WTC11 (cell line): ENCODE results near the gene SPTLC1. TPM values are rescaled to one million over a fixed set of nuclear protein-coding genes. Genes with fewer than 3 reads are reported as not detected.
"Not testable (repeated sequence)": the region's sequence is repeated elsewhere in the genome, so short reads cannot be mapped to it uniquely, and the experiment has no call there.

ENCODE experiments used
- ATAC-seq: fragments of 200-7000 bp; cut with Tn5 transposase; 2 replicates; pipeline ENCODE4 v1.10.0; 2021; ENCODE audit warnings: mild to moderate bottlenecking, moderate library complexity
- CTCF ChIA-PET: fragments of 300-600 bp; sonication (Branson Sonifier 250); formaldehyde crosslinking; loops from one replicate; lab custom pipeline; 2021; ENCODE audit warnings: antibody characterized with exemption; lab: Charles Lee
- POLR2A ChIA-PET: fragments of 350-600 bp; sonication (Branson Sonifier 250); formaldehyde crosslinking; loops from one replicate; lab custom pipeline; 2021; ENCODE audit warnings: antibody characterized with exemption; lab: Charles Lee
- DNase-seq: peaks from one replicate; pipeline ENCODE4 v3.0.0; 2021; ENCODE audit warnings: low spot score
- H3K27ac Mint-ChIP-seq: 2 replicates; pipeline ENCODE4 v1.8.0; 2021; ENCODE audit warnings: mixed read lengths
- H3K27me3 Mint-ChIP-seq: 2 replicates; pipeline ENCODE4 v1.8.0; 2021; ENCODE audit warnings: low read depth, mild to moderate bottlenecking, moderate library complexity, mixed read lengths
- H3K36me3 Mint-ChIP-seq: 2 replicates; pipeline ENCODE4 v1.8.0; 2021; ENCODE audit warnings: mixed read lengths
- H3K4me1 Mint-ChIP-seq: 2 replicates; pipeline ENCODE4 v1.8.0; 2022; ENCODE audit warnings: mixed read lengths
- H3K4me3 Mint-ChIP-seq: 2 replicates; pipeline ENCODE4 v1.8.0; 2021; ENCODE audit warnings: mild to moderate bottlenecking, moderate library complexity, mixed read lengths
- H3K9me3 Mint-ChIP-seq: 2 replicates; pipeline ENCODE4 v1.8.0; 2021; ENCODE audit warnings: mixed read lengths
- AFF4 ChIP-seq: sonication (generic); formaldehyde crosslinking; IDR thresholded peaks from 2 replicates; pipeline ENCODE4 v1.8.1; 2023; ENCODE audit warnings: mild to moderate bottlenecking, missing genetic modification reagents, borderline replicate concordance
- ATF2 ChIP-seq: sonication (generic); formaldehyde crosslinking; IDR thresholded peaks from 2 replicates; pipeline ENCODE4 v1.8.1; 2022; ENCODE audit warnings: low read depth, missing genetic modification reagents, borderline replicate concordance
- CTCF ChIP-seq: fragments of 200-600 bp; IDR thresholded peaks from 2 replicates; pipeline ENCODE4 v1.8.0; 2022; ENCODE audit warnings: antibody characterized with exemption
- ESRRA ChIP-seq: sonication (generic); formaldehyde crosslinking; IDR thresholded peaks from 2 replicates; pipeline ENCODE4 v1.8.1; 2022; ENCODE audit warnings: mild to moderate bottlenecking, missing genetic modification reagents, borderline replicate concordance
- HMGXB4 ChIP-seq: sonication (generic); formaldehyde crosslinking; IDR thresholded peaks from 2 replicates; pipeline ENCODE4 v1.8.1; 2023; ENCODE audit warnings: mild to moderate bottlenecking, moderate library complexity, missing genetic modification reagents
- STAT6 ChIP-seq: sonication (generic); formaldehyde crosslinking; conservative IDR thresholded peaks from 2 replicates; pipeline ENCODE4 v1.8.1; 2023; ENCODE audit warnings: mild to moderate bottlenecking, low read depth, missing genetic modification reagents, moderate library complexity
- ZBTB43 ChIP-seq: sonication (generic); formaldehyde crosslinking; IDR thresholded peaks from 2 replicates; pipeline ENCODE4 v1.8.1; 2023; ENCODE audit warnings: mild to moderate bottlenecking, missing genetic modification reagents
- ZNF263 ChIP-seq: sonication (generic); formaldehyde crosslinking; IDR thresholded peaks from 2 replicates; pipeline ENCODE4 v1.8.1; 2022; ENCODE audit warnings: low read depth, mild to moderate bottlenecking, moderate library complexity, missing genetic modification reagents
- total RNA-seq: library from RNA; stranded (reverse); gene quantifications from 3 replicates; pipeline ENCODE4 v1.2.3, GENCODE V29; 2021

The SPTLC1 gene
- total RNA-seq, 1 experiment from 2014 or later, result 81.2 TPM

GRCh38 chr9:92105446-92106225, 9.6 kb downstream of the SPTLC1 start:
- H3K27me3 Mint-ChIP-seq, H3K4me3 Mint-ChIP-seq, POLR2A ChIA-PET, CTCF ChIA-PET, H3K9me3 Mint-ChIP-seq, H3K27ac Mint-ChIP-seq, ATAC-seq, DNase-seq: not testable (repeated sequence)
- Mint-ChIP-seq H3K36me3 (peaks cover 52% of the 10 kb centered on the region), H3K4me1 (peaks cover 14% of the 10 kb centered on the region)

GRCh38 chr9:92103601-92104000, 11.6 kb downstream of the SPTLC1 start:
- ATAC-seq, H3K27me3 Mint-ChIP-seq, H3K9me3 Mint-ChIP-seq, DNase-seq, H3K27ac Mint-ChIP-seq, CTCF ChIA-PET, H3K4me3 Mint-ChIP-seq, POLR2A ChIA-PET: not testable (repeated sequence)
- Mint-ChIP-seq H3K4me1 (peaks cover 23% of the 10 kb centered on the region), H3K36me3 (peaks cover 47% of the 10 kb centered on the region)

- H3K36me3 Mint-ChIP-seq, result peaks cover 33% of the 10 kb centered on the region
- ChIA-PET CTCF (no interaction called here), POLR2A (no interaction called here)
- no peaks in the 10 kb centered on the region; the same call in 1 of the 2 replicates for H3K27me3 Mint-ChIP-seq
- no peak overlapping the region for H3K4me3 Mint-ChIP-seq
- DNase-seq (no peak), ATAC-seq (no peak)
- H3K27ac Mint-ChIP-seq, result peak overlapping the region; percentile 50; the same call in 1 of the 2 replicates
- H3K9me3 Mint-ChIP-seq, result peaks cover 8% of the 10 kb centered on the region
- TF ChIP-seq ZBTB43, result no peak
- TF ChIP-seq STAT6 (CRISPR knock-in tag), result no peak
- no peak for TF ChIP-seq ZNF263
- peaks cover 37% of the 10 kb centered on the region for H3K4me1 Mint-ChIP-seq
Measured at GRCh38 chr9:92100237-92100911, 14.8 kb downstream of the SPTLC1 start.

GRCh38 chr9:92098638-92099037, 16.6 kb downstream of the SPTLC1 start:
- peak; percentile 30 for ATAC-seq
- H3K27ac Mint-ChIP-seq, result peak overlapping the region; percentile 96
- H3K4me1 Mint-ChIP-seq, result peaks cover 47% of the 10 kb centered on the region
- CTCF ChIA-PET, result interaction anchor here (0.6 kb wide), 1 partner anchor 25 kb away, joined by 4 read pairs; no protein-coding TSS in a partner anchor
- TF ChIP-seq ESRRA (CRISPR knock-in tag), result no peak
- no peak for DNase-seq
- POLR2A ChIA-PET, result no interaction called here
- H3K27me3 Mint-ChIP-seq, result no peaks in the 10 kb centered on the region; the same call in 1 of the 2 replicates
- H3K36me3 Mint-ChIP-seq, result peaks cover 23% of the 10 kb centered on the region
- H3K9me3 Mint-ChIP-seq, result peaks cover 8% of the 10 kb centered on the region
- peak overlapping the region; percentile 20 for H3K4me3 Mint-ChIP-seq

- Mint-ChIP-seq H3K36me3 (peaks cover 18% of the 10 kb centered on the region), H3K27me3 (no peaks in the 10 kb centered on the region; the same call in 1 of the 2 replicates), H3K4me1 (peaks cover 47% of the 10 kb centered on the region), H3K4me3 (peak overlapping the region; percentile 20), H3K27ac (peak overlapping the region; percentile 96), H3K9me3 (peaks cover 8% of the 10 kb centered on the region)
- CTCF ChIA-PET, result interaction anchor here (0.6 kb wide), 1 partner anchor 24 kb away, joined by 4 read pairs; no protein-coding TSS in a partner anchor
- DNase-seq, result peak; percentile 94
- ATAC-seq, result peak; percentile 43
- POLR2A ChIA-PET, result no interaction called here
- TF ChIP-seq AFF4 (CRISPR knock-in tag) (no peak), CTCF (no peak), HMGXB4 (no peak), ATF2 (CRISPR knock-in tag) (no peak)
Measured at GRCh38 chr9:92097997-92098482, 17.2 kb downstream of the SPTLC1 start.
